GM19043 (cell line): ENCODE measurements around the gene MRPL2.

Experiments used
- ATAC-seq: cut with Tn5 transposase; IDR thresholded peaks from one replicate; pipeline ENCODE4 v1.9.1; 2021; ENCODE audit warnings: low read depth; ENCODE audit not compliant: unreplicated experiment

Gene MRPL2

DNA sequence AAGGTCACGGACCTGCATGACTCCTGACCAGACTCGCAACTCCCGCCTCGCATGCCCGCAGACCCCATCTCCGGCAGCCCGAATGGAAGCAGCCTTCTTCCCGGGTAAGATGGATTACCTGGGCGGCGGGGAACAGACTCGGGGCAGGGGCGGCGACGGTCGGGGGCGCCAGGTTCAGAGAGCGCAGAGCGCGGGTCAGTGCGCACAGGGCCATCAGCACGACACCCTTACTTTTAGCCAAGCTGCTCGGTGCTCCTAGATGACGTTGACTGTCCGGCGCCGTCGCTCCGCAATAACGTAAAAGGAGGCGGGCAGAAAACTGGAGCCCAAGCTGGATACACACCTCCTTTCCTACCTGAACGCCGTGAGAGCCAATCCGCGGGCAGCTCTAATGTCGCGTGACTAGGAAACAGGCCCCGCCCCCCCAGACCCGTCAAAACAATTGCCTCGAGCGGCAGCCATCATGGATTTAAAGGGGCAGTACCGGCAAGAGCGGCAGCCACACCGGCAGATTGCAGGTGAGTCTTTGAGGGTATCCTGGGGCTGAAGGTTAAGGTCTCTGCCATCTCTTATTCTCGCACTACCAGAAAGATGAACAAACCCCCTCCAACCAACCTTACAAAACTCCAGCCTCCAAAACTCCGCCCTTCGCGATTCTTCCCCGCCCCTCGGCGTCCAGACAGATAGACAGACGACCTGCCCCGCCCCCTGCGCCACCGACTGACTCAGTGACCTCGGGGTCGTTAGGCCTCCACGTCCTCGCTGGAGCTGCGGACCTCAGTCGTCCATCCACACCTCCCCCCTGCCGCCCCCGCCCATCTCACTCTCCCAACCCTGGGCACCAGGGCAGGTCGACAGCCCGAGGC is at the start of gene MRPL2, which contains the start of gene KLC4:
Gene MRPL2, minus strand, starts transcription at position 267 of the 866 bp plus-strand sequence. Its CDS starts 53 bp downstream, at position 214.
Gene KLC4, plus strand, starts transcription at position 464 of the 866 bp plus-strand sequence. CDS start 1,705 bp downstream, outside the sequence.
- peak; percentile 93 for ATAC-seq

GRCh38 chr6:43107344-43108062 is 48.3 kb upstream of the MRPL2 start:
- ATAC-seq: no peak

- no peak for ATAC-seq
Observed at GRCh38 chr6:43105538-43106222, 46.4 kb upstream of the MRPL2 start.

GRCh38 chr6:43103253-43103876 is 44.1 kb upstream of the MRPL2 start:
- no peak for ATAC-seq

- ATAC-seq: no peak
Observed at GRCh38 chr6:43101497-43101896, 42.3 kb upstream of the MRPL2 start.

GRCh38 chr6:43097502-43097901 is 38.3 kb upstream of the MRPL2 start:
- no peak for ATAC-seq

DNA sequence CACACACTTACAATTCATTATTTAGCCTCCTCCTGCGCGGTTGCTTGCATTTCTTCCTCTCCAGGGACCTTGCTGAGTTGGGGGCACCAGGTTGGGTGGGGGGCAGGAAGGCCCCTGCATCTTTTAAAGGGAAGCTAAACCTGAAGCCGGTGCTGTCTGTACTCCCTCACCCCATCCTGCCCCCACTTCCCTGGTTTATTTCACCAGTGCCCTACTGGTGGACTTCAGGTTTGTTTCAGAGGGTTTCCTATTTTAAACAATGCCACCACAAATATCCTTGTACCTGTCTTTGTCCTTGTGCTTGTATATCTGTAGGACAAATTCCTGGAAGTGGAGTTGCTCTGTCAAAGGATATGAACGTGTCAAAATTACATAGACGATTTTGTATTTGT is 37.9 kb upstream of the MRPL2 start:
- ATAC-seq: no peak

DNA sequence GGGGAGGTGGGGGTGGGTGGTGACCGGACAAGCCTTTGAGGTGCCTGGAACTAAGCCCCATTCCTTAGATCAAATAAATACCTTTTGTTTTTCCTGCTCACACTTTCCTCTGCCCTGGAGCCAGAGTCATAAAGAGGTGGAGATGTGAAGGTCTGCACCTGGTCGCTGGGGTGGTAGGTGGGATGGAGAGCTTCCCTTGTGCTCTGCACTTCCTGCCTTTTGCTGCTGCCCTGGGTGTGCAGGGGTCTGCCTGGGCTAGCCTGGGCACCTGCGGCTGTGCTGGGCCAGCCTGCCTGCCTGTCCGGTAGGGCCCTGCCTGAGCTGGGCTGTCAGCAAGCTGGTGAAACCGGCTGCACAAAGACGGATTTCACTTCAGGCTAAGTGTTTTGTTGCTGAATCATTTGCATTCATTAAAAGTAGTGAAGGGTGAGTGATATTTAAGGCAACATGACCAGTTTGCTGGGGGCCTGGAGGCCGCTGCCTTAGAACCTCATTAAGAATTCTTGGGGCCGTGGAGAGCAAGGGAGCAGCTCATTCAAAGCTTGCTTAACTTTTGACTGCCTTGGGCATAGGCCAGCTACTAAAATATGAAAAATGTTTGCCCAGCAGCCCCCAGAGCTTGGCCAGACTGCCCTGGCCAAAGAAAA is 37.3 kb upstream of the MRPL2 start:
- no peak for ATAC-seq

DNA sequence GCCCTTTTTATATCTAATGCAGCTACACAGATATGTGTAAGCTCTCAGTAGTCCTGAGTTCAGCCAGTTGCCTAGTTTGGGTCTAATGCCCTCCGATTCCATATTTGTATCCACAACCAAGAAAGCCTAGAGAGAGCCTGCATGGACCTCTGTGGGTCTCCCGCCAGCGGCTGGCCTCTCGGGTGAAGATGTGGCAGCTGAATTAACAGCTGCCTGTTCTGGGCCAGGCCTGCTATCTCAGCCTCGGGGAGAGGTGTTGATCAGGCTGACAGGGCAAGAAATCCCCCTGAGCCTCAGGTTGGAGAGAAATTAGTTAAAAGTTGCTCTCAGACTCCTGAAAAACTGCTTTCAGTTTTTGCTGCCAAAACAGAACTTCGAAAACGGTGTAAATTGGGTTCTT is 36.7 kb upstream of the MRPL2 start:
- ATAC-seq: no peak

- no peak for ATAC-seq
Observed at GRCh38 chr6:43093436-43094289, 34.4 kb upstream of the MRPL2 start.

DNA sequence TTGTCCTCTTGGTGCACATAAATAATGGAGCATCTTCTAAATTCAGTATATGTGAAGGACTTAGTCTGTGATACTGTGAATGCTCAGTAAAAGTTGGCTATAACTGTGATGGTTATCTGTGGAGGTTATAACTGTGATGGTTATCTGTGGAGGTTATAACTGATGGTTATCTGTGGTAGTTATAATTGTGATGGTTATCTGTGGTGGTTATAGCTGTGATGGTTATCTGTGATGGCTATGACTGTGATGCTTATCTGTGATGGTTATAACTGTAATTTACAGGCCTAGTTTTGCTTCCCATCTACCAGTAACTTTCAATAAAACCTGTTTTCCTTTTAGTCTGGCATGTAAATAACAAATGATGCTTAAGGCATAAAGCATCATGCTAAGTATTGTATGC is 33.4 kb upstream of the MRPL2 start:
- no peak for ATAC-seq

- ATAC-seq: no peak
Observed at GRCh38 chr6:43091436-43091991, 32.3 kb upstream of the MRPL2 start.

DNA sequence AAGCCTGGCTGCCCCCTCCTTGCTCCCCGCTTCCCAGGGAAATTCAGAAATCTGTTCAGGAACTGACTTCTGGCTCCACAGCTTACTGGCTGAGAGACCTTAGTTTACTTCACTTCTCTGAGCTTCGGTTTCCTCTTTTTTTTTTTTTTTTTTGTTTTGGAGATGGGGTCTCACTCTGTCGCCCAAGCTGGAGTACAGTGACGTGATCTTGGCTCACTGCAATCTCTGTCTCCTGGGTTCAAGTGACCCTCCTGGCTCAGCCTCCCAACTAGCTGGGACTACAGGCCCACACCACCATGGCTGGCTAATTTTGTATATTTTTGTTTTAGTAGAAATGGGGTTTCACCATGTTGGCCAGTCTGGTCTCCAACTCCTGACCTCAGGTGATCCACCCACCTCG is 31.8 kb upstream of the MRPL2 start:
- no peak for ATAC-seq

DNA sequence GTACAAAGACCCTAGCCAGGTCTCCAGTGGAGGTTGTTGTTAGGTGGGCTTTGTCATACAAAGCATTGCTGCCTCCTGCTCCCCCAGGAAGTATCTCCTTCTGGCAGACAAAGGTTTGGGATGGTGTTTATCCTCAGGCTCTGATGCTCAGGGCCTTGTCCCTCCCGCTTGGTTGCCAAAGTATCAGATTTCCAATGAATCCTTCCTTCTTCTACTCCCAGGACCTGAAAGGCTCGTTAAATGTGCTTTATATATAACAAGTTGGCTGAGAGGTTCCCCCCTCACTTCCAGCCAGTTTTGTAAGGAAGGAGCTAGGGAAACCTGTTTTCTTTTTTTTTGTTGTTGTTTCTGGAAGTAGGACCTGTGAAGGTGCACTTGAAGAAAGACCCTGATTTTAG is 31.3 kb upstream of the MRPL2 start:
- no peak for ATAC-seq

- no peak for ATAC-seq
Observed at GRCh38 chr6:43089874-43090558, 30.8 kb upstream of the MRPL2 start.

GRCh38 chr6:43089467-43089866 is 30.2 kb upstream of the MRPL2 start:
- no peak for ATAC-seq

GRCh38 chr6:43088654-43089056 is 29.4 kb upstream of the MRPL2 start:
- no peak for ATAC-seq

GRCh38 chr6:43086022-43086658 is 26.9 kb upstream of the MRPL2 start:
- ATAC-seq: no peak
